GM21423 (cell line): ENCODE data around the gene UNC79.

Source experiments
- ATAC-seq: cut with Tn5 transposase; IDR thresholded peaks from one replicate; pipeline ENCODE4 v1.9.1; 2021; ENCODE audit warnings: mild to moderate bottlenecking, moderate library complexity; ENCODE audit not compliant: unreplicated experiment

UNC79 gene

DNA sequence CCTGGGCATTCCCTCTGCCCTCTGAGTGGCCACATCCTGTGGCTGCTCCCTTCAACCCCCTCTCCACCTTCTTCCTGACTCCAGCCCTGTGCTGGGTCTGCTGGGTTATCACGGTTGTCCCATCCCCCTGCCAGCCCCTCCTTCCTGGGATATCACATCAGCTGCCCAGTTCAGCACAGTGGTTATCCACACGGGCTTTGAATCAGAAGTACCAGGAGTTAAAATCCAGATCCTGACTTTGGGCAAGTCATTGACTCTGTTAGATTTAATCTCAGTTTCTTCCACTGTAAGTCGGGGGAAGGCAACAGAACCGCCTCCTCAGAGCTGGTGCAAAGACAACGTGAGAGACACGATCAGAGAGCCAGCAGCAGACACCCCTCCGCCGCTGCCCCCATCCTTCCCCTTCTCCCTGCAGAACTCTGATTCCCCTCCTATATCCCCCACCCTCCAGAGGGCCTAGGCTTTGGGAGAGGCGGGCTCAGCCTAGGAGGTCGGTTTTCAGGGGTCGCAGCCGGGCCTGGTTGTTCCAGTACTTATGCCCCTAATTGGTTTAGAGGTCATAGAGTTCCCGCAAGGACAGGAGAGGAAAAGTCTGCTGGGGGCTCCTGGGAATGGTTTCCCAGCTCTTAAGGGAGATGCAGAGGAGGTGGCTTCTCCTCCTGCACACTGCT, 315.0 kb downstream of the UNC79 start:
- no peak for ATAC-seq

DNA sequence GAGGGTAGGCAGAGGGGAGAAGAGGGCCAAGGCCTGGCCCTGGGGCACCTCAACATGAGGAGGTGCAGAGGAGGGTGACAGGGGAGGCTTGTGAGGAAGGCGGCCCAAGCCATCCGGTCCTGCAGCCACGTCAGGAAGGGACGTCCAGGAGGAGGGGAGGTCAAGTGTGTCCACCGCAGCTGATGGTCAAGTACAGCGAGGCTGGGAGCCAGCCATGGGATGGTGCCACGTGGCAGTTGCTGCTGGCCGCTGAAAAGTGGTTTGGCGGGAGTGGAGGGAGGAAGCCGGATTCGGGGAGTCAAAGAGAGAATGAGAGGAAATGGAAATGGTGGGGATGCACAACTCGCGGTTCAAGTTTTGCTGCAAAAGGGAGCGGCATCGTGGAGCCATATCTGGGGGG, 316.4 kb downstream of the UNC79 start:
- no peak for ATAC-seq

DNA sequence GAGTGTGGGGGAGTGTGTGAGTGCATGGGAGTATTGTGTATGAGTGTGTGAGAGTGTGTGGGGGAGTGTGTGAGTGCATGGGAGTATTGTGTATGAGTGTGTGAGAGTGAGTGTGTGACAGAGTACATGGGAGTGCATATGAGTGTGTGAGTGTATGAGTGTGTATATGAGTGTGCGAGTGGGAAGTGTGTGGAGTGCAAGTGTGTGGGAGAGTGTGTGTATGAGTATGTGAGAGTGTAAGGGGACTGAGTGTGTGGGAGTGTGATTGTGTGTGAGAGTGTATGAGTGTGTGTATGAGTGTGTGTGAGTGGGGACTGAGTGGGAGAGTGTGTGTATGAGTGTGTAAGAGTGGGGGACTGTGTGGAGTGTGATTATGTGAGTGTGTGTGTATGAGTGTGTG, 316.8 kb downstream of the UNC79 start:
- ATAC-seq: no peak

DNA sequence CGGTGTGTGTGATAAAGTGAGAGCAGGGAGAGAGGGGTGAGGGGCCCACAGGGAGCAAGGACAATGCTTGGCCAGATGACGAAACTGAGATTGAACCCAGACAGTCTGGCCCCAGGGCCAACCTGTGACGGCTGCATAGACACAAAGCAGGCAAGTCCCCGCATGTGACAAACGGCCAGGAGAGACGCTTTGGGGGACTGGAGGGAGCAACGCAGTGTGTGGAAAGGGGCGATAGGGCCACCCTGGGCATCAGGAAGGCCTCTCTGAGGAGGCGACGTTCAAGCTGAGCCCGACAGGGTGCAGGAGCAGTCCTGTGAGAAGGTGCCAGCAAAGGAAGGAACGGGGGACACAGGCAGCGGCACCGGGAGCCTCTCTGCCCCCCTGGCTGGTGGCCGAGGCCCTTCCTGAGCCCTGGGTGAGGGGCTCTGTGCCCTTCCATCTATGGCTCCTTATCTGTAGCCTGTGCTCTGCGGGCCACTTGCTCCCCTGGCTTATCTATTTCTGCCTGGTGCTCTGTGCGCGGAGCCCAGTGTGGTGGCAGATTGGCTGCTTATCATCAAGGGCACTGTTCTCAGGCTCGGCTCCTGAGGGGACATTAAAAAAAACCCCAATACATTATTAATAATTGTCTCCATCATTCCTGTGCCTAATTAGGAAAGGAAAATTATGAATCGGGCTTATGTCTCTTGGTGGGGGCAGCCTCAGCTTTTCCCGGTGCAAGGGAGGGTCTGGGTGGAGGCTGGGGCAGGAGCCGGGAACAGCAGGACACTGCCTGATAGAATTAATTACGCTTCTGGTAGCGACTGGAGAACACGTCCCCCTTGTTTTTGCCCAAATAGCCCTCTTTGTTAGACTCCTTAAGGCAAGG, 317.7 kb downstream of the UNC79 start:
- no peak for ATAC-seq

DNA sequence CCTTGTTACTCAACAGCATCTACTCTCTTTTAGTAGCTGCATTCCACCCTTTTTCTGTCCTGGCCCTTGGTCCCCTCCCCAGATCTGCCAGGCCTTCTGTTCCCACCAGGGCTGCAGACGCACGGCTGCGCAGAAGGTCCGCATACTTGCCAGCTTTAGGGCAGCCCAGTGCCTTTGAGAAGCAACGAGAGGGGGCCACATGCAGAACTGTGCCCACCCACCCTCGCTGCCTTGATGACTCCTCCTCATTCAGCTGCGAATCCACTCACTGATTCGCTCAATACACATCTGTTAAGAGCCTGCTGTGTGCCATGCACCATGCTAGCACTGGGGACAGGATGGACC, 318.3 kb downstream of the UNC79 start:
- no peak for ATAC-seq

DNA sequence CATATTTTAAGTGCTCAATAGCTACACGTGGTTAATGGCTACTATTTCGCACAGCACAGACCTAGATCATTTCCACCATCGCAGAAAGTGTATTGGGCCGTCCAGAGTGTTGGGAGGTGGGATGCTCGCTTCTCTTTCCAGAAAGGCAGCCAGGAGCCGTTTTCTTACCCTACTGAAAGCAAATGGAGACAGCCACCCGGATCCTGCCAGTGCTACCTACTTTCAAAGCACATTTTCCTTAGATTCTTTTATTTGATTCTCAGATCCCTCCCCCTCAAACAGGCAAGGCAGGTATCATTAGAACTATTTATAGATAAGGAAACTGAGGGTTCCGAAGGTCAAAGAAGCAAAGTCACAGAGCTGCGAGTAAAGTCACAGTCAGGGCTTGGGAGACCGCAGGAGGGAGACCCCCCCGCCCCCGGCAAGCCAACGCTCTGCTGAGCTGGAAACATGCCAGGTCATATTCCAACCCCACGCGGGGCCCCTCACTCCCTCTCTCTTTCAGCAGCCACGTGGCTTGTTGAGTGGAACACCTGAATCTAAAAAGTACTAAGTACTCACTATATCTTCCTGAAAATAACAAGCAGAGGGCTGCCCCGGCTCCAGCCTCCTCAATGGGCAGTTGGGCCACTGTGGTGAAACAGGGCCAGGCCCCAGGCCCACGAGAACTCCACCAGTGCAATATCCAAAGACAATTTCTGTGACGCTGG, 321.4 kb downstream of the UNC79 start:
- ATAC-seq: no peak

DNA sequence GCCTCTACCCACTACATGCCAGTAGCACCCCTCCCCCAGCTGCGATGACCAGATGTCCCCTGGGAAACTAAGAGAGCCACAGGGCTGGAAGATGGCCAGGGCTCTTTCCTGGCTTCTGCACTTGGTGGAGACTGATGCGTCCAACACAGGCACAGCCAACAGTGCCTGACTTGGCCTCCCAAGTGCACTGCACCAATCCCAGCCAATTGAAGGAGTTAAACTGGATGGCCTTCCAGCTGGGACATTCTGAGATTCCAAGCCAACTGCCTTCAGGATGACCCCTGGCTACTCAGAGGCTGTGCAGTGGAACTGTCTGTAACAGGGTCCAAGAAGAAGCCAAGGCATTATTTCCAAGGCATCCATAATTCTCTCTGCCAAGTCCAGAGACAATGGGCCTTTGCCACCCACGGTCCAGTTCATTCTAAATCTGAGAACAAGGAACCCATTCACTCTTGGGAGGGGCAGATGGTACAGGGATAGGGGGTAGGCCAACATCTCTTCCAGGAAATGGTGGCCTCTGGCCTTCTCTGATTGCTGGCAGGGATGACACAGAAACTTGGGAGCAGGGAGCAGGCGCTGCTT, 322.3 kb downstream of the UNC79 start:
- ATAC-seq: no peak

DNA sequence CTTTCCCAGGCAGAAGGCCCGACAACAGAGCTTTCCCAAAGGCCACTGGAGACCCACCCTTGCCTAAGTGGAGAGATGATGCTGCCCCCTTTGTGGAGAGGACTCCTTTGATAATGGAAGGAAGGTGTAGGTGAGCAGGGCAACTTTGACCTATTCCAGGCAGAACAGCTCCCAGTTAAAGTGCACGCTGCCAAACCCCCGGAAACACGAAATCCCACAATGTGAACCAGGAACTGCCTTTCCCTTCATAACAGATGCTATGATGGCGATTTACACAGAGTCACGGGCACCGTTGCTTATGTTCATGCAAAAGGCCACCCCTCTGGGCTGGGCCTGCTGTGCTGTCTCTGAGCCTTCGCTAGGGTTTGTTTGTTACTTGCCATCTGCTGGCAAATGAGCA, 322.9 kb downstream of the UNC79 start:
- ATAC-seq: no peak

DNA sequence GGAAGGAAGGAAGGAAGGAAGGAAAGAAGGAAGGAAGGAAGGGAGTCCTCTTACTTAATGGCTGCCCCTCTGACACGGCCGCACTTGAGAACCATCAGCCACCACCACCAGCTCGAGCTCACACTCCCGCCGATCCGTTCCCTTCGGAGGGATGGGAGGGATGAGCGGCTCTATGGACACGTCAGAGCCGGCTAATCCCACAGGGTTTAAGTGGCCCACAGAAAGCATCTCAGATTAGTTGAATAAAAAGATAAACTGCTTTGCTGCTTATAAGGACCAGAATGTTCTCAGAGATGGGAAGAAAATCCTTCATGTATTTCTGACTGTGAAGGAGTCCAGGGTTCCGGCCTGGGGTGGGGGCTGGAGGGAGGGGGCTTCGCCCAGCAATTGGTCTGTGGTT, 326.5 kb downstream of the UNC79 start:
- no peak for ATAC-seq
